Thyroid gland (tissue), 4 donors: Measurements from ENCODE around the gene HYI. TPM values are rescaled to one million over a fixed set of nuclear protein-coding genes. Genes with fewer than 3 reads are reported as not detected.
"Not testable (repeated sequence)": the region's sequence is repeated elsewhere in the genome, so short reads cannot be mapped to it uniquely, and the experiment has no call there.

Experiments used
- DNase-seq, 2 donors: peaks; one replicate each; pipeline ENCODE4 v3.0.0-alpha.2; 2019
- H3K27ac ChIP-seq, 3 donors: fragments of 200-600 bp; sonication (generic); 1 replicate in 2 of 3; 2 replicates in 1 of 3; pipeline ENCODE4 v1.5.1; 2016 to 2019; ENCODE audit warnings: mild to moderate bottlenecking in 1 of 3, moderate library complexity in 1 of 3
- H3K27me3 ChIP-seq: fragments of 200-600 bp; sonication (generic); one replicate; pipeline ENCODE4 v1.5.1; 2019
- H3K36me3 ChIP-seq, 2 donors: fragments of 200-600 bp; sonication (generic); one replicate each; pipeline ENCODE4 v1.5.1; 2016 to 2019
- H3K4me1 ChIP-seq, 2 donors: fragments of 200-600 bp; sonication (generic); one replicate each; pipeline ENCODE4 v1.5.1; 2017 to 2019
- H3K4me3 ChIP-seq, 3 donors: fragments of 200-600 bp; sonication (generic); replicated peaks in 1 of 3; 1 replicate in 2 of 3; 2 replicates in 1 of 3; pipeline ENCODE4 v1.5.1; 2016; ENCODE audit warnings: mild to moderate bottlenecking in 1 of 3
- H3K9me3 ChIP-seq: fragments of 200-600 bp; sonication (generic); one replicate; pipeline ENCODE4 v1.5.1; 2017
- POLR2A ChIP-seq, 2 donors: fragments of 450-650 bp; IDR thresholded peaks; one replicate each; pipeline ENCODE4 v1.6.1; 2017; ENCODE audit warnings: antibody characterized with exemption in 2 of 2, mild to moderate bottlenecking in 2 of 2, moderate library complexity in 1 of 2
- WGBS, 2 donors: methylation state at CpG; one replicate each; pipeline ENCODE4 v1.1.5; 2017; 5-methylcytosine and 5-hydroxymethylcytosine counted together
- intact Hi-C: fragments of 100-400 bp; cut with DNase I; formaldehyde crosslinking; loops from one replicate; pipeline ENCODE4 v1.15.1; 2023
- total RNA-seq, 4 donors: library from RNA; depleted of rRNA; stranded (reverse); fragments of >200 nt; gene quantifications; one replicate each; pipeline ENCODE4 v1.2.3, GENCODE V29; 2016
- TF ChIP-seq, protein P1 (sequence below), 6 experiments: fragments of 200-600 bp in 3 of 6; fragments of 450-650 bp in 3 of 6; sonication (generic) in 3 of 6; IDR thresholded peaks; one replicate each; pipeline ENCODE4 v1.5.1; 2016 to 2019; ENCODE audit warnings: antibody characterized with exemption in 6 of 6, mild to moderate bottlenecking in 2 of 6, inconsistent platforms in 1 of 6, moderate library complexity in 1 of 6

The HYI gene
- total RNA-seq, 4 donors from 2014 or later = 50.6 to 92.9 (median 65.6) TPM

DNA sequence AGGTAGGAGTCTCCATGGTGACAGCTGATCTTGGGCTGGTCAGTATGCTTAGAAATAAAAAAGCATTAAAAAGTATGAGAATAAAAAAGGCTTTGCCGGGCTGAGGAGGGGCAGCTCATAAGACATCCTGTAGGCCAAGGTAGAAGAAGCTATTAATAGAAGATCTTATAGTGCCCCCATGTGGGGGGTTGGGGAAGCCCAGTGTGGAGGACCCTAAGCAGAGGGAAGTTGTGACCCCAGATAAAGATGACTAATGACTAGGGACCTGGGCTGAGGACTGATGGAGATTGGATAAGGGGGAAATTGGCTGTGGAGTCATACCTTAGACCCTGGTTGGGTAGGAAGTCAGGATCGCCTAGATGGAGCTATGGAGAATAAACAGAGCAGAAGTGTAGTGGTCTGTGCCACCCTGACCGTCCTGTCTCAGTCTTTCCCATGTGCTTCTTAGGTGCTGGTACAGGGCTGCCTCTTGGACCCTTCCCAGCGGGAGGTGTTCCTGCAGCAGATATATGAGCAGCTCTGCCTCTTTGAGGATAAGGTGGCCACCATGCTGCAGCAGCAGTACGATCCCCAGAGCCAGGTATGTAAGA, 39.0 kb downstream of the HYI start:
- Histone ChIP-seq H3K36me3 (peaks cover 7 to 13% of the 10 kb centered on the region in 2 donors), H3K4me1 (peaks cover 14 to 20% of the 10 kb centered on the region in 2 donors), H3K9me3 (no peaks in the 10 kb centered on the region), H3K27me3 (no peaks in the 10 kb centered on the region), H3K4me3 (no peak overlapping the region), H3K27ac (no peak overlapping the region)
- WGBS, 2 donors = 79 to 84% methylated on average over 5 of the region's 5 CpGs
- intact Hi-C loops = loop anchor here (5.0 kb wide), 1 partner anchor 177 kb away; no protein-coding TSS in a partner anchor
- peak; percentile 55 to 59 for DNase-seq
- TF ChIP-seq POLR2A (IDR thresholded peaks at IDR 0.05) = no peak
- TF ChIP-seq, protein P1, sequence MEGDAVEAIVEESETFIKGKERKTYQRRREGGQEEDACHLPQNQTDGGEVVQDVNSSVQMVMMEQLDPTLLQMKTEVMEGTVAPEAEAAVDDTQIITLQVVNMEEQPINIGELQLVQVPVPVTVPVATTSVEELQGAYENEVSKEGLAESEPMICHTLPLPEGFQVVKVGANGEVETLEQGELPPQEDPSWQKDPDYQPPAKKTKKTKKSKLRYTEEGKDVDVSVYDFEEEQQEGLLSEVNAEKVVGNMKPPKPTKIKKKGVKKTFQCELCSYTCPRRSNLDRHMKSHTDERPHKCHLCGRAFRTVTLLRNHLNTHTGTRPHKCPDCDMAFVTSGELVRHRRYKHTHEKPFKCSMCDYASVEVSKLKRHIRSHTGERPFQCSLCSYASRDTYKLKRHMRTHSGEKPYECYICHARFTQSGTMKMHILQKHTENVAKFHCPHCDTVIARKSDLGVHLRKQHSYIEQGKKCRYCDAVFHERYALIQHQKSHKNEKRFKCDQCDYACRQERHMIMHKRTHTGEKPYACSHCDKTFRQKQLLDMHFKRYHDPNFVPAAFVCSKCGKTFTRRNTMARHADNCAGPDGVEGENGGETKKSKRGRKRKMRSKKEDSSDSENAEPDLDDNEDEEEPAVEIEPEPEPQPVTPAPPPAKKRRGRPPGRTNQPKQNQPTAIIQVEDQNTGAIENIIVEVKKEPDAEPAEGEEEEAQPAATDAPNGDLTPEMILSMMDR (IDR thresholded peaks at IDR 0.05) = peak in 5 of 6 experiments; percentile 20 to 63 (median 50)

DNA sequence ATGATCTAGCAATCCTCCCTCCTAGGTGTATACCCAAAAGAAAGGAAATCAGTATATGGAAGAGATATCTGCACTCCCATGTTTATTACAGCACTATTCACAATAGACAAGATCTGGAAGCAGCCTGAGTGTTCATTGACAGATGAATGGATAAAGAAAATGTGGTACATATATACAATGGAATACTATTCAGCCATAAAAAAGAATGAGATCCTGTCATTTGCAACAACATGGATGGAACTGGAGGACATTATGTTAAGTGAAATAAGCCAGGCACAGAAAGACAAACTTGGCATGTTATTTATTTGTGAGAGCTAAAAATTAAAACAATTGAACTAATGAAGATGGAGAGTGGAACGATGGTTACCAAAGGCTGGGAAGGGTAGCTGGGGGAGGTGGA, 40.3 kb downstream of the HYI start:
- H3K4me1 ChIP-seq, H3K9me3 ChIP-seq, intact Hi-C loops, H3K27ac ChIP-seq, DNase-seq, H3K4me3 ChIP-seq, H3K27me3 ChIP-seq: not testable (repeated sequence)
- 99 to 100% methylated on average over 1 of the region's 1 CpG for WGBS, 2 donors
- H3K36me3 ChIP-seq = peaks cover 7 to 14% of the 10 kb centered on the region in 2 donors

- no peak overlapping the region for H3K27ac ChIP-seq
- no peaks in the 10 kb centered on the region for H3K27me3 ChIP-seq
- peaks cover 9 to 29% of the 10 kb centered on the region in 2 donors for H3K36me3 ChIP-seq
- H3K9me3 ChIP-seq = no peaks in the 10 kb centered on the region
- no peak overlapping the region for H3K4me3 ChIP-seq
- no peak for DNase-seq
- H3K4me1 ChIP-seq = peaks cover 0 to under 1% of the 10 kb centered on the region in 2 donors
- TF ChIP-seq, protein P1 (IDR thresholded peaks at IDR 0.05) = no peak
- TF ChIP-seq POLR2A (IDR thresholded peaks at IDR 0.05) = no peak
- intact Hi-C loops = no loop called here
- 79 to 99% methylated on average over 3 of the region's 3 CpGs for WGBS, 2 donors
These were observed 43.2 kb downstream of the HYI start for GRCh38 chr1:43410571-43410970.

GRCh38 chr1:43405876-43406234, 47.9 kb downstream of the HYI start:
- intact Hi-C loops = no loop called here
- TF ChIP-seq POLR2A (IDR thresholded peaks at IDR 0.05) = no peak
- TF ChIP-seq, protein P1 (IDR thresholded peaks at IDR 0.05) = no peak

DNA sequence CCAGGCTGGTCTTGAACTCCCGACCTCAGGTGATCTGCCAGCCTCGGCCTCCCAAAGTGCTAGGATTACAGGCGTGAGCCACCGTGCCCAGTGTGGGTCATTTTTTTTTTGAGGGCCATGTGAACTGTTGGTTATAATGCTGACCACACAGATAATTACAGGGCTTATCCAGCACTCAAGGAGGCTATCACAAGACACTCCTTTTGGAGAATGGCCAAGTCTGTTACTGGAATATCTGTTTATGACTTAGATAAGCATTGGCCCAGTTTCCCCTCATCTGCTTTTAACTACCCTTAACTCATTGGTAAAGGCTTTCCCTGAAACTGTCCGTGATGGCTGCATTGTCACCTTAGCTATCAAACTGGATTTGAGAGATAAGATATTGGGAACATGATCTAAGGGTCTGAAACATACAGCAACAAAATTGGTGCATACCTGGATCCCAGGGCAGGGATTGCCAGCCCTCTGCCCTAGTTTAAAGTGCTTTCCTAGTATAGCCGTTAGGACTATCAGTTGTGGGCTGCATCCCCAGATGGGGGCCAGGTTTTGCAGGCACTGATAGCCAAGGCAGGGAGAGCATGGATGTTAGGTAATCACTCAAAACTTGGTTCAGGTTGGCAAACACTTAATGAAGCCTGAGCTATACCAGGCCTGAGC, 48.4 kb downstream of the HYI start:
- Histone ChIP-seq H3K9me3 (no peaks in the 10 kb centered on the region), H3K27me3 (no peaks in the 10 kb centered on the region), H3K4me3 (no peak overlapping the region), H3K36me3 (peaks cover 33 to 55% of the 10 kb centered on the region in 2 donors), H3K27ac (no peak overlapping the region), H3K4me1 (peaks cover 13 to 18% of the 10 kb centered on the region in 2 donors)
- intact Hi-C loops = no loop called here
- no peak for DNase-seq
- TF ChIP-seq, protein P1 (IDR thresholded peaks at IDR 0.05) = no peak
- TF ChIP-seq POLR2A (IDR thresholded peaks at IDR 0.05) = no peak
- WGBS, 2 donors = 89 to 91% methylated on average over 6 of the region's 6 CpGs

More at GRCh38 chr1:43405876-43406234, 47.9 kb downstream of the HYI start:
- H3K36me3 ChIP-seq = peaks cover 33 to 55% of the 10 kb centered on the region in 2 donors
- no peak overlapping the region for H3K4me3 ChIP-seq
- 92 to 95% methylated on average over 2 of the region's 2 CpGs for WGBS, 2 donors
- H3K27ac ChIP-seq = no peak overlapping the region
- H3K9me3 ChIP-seq = no peaks in the 10 kb centered on the region
- H3K27me3 ChIP-seq = no peaks in the 10 kb centered on the region
- DNase-seq = no peak
- H3K4me1 ChIP-seq = peaks cover 13 to 18% of the 10 kb centered on the region in 2 donors
